Measurements from ENCODE around the gene MCTP2.

The MCTP2 gene

GRCh38 chr15:94353488-94353820 lies 122.1 kb downstream of the MCTP2 start:
- no peak for DNase-seq (ENCODE audit: low spot score)

DNA sequence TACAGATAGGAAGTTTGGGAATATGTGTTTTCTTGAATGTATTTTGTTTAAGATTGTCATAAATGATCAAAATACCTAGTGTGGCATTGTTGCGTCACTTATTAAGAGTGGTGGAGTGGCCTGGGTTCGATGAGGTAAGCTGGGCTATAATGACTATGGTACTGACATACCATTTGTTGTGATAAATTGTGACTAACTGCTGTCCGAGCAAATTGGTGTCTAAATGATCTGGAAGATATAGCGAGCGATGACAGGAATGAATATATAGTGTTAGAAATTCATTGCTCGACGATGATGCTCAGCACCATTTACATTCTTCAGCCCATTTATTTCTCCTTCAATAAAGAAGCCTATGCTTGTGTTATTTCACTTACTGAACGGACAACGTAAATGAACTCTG lies 123.3 kb downstream of the MCTP2 start:
- no peak for DNase-seq (ENCODE audit: low spot score)

DNA sequence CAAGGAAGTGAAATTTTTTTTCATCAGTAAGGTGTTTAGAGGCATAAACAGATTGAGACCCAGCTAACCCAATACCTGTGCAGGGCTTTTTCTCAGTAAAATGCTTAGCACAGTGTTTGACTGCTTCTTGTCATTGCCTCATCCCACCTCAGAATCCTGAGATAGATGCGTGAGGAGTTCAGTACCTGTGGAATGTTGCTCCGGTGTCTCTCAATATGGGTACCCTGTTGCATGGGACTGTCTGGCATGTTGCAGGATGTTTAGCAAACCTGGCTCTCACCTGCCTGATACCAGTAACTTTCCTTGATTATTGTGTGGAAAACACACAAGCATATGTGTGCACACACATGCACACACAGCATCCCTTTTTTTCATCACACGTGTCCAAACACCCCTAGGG lies 128.4 kb downstream of the MCTP2 start:
- no peak for DNase-seq (ENCODE audit: low spot score)

- DNase-seq (ENCODE audit: low spot score): peak; percentile 9
Measured at GRCh38 chr15:94360251-94360685, 128.9 kb downstream of the MCTP2 start.

- no peak for DNase-seq (ENCODE audit: low spot score)
Measured at GRCh38 chr15:94362385-94363092, 131.2 kb downstream of the MCTP2 start.

DNA sequence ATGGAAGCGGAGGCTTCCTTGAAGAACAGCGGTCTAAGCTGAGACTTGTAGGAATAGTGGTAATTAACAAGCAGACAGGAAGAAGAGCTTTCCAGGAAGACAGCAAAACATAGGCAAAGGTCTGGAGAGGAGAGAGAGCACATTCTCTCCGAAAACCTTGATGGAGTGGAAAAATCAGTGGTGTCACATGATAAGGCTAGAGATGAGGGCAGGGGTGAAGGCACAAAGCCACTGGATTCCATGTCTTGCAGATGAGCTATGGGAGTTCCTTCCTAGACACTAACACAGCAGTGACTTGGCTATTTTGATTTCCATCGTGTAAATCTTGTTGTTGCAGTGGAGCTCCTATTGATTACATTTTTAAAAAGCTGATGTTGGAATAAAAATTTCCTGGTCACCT lies 132.0 kb downstream of the MCTP2 start:
- DNase-seq (ENCODE audit: low spot score): no peak

DNA sequence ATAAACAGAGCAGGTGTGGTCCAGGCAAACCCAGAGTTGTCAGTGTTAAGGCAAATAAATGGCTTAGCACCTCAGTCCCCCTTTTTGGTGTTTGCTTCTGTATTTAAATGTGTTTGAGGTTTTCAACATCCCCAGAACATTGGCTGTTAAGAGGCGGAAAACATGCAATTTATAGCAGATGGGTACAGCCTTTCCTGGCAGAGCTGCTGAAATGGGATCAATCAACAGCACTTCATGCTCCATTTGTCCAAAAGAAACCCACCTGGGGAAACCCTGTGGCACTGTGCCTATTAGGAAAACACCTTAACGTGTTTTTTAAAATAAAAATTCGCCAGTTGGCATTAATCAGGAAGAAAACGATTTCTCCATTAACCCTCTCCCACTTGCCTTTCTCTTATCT lies 135.4 kb downstream of the MCTP2 start:
- no peak for DNase-seq (ENCODE audit: low spot score)

DNA sequence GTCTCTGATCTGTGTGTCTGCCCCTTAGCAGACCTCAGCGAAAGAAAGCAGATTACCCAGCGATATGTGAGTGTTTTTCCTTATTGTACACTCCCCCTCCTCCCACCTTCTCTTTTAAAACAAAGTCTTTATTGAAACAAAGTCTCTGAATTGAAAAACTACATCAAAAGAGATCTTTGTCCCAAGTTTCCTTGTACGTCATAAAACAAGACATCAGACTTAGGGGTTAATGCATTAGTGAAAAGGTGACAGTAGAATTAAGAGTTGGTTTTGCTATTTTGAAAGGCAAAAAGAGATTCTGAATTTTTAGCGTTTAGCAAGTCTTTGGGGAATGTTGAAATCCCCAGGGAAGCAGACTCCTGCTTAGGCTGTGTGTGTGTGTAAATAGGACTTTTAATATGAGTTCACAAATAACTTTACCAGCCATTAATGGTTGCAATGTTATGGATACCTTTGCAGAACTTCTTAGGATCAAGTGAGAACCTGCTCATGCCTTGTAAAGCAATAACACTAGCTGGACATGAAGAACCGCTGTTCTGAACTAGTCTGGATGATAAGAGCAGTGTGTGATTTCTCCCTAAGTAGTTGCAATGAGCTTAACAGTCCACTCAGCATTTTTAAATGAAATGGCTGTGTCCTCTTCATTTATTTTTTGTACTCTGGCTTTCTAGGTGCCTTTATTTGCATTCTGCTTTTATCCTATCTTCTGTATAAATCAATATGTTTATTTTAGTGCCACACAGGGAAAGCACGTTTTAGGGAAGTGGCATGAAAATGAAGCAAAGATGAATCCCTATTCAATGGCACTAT lies 136.6 kb downstream of the MCTP2 start:
- no peak for DNase-seq (ENCODE audit: low spot score)

DNA sequence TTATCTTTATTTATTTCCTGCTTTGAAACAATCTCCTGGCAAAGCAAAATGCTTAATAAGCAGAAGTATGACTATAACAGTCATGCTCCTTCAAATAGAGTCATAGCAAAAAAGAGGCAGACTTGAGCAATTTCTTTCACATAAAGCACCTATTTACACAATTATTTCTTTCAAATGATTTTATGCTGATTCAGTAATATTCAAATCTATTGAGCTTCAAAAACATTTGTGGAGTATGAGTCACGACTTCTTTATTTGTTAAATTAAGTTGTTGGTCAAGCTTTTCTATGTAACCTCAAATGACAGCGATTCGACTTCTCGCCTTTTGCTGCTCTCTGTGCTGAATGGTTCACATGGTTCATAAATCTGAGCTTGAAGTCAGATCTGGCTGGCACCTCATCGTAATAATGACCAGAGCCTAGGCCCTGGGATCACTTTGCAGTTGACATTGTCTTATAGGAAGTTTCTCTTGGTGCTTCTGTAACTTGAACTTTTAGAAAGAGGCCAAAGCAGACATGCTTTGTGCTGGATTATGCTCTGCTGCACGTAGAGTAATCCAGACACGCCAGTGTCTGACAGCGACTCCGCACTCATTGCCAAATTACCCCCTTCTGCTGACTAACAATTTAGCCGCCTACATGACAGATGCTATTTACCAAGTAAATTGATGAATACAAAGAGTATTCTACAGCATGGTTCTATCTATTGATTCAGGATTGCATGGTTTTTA lies 139.0 kb downstream of the MCTP2 start:
- no peak for DNase-seq (ENCODE audit: low spot score)

GRCh38 chr15:94370936-94371285 lies 139.6 kb downstream of the MCTP2 start:
- no peak for DNase-seq (ENCODE audit: low spot score)

DNA sequence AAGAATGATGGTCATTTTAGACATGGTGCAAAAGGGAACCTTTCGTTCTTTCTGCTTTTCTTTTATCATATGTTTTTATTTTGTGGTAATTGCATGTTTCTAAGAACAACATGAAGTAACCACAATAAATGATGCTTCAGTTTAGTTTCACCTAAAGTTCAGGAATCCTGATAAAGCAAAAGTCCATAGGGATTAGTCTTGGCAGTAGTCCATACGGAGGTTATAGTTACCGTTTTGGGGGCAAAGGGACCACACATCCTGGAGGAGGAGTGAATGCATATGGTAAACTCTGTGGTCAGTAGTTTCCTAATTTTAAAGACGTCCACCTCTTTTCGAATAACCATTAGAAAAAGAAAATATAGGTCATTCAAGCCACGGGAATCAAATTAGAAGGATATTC lies 141.5 kb downstream of the MCTP2 start:
- no peak for DNase-seq (ENCODE audit: low spot score)

DNA sequence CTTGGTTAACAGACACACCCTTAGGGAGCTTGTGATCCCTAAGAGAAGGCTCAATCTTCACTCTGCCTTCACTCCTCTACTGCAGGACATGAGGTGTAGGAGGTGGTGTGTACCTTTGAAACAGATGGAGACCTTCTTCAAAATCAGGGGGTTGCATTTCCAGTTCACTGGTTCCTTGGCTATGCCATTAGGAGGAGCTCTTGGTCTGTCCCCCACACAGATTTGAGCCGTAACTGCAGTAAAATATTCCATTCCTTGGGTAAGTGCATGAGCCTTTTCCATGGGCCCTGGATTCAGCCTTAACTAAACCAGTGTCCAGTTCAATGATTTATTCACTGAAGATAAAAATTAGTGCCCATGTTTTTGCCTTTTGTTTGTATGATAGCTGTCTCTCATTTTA lies 144.6 kb downstream of the MCTP2 start:
- DNase-seq (ENCODE audit: low spot score): no peak

- no peak for DNase-seq (ENCODE audit: low spot score)
Measured at GRCh38 chr15:94379986-94380385, 148.6 kb downstream of the MCTP2 start.

- no peak for DNase-seq (ENCODE audit: low spot score)
Measured at GRCh38 chr15:94380798-94381197, 149.4 kb downstream of the MCTP2 start.

DNA sequence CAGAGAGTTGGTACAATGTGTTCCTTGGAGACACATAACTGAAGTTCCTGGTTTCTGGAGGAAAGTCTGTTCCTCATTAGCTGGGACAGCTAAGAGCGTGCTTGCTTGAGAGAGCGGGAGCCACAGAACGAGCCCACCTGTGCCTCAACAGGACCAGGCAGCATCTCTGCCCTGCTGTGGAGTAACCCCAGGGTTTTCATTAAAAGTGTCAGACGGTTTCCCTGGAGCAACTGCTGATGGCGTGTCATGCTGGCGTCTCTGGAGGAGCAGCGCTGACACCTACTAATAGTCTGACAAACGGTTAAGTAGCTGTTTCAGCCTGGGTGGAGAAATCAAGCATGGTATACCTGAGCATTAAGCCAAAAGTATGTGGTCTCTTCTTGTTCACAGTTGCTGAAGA lies 150.0 kb downstream of the MCTP2 start:
- no peak for DNase-seq (ENCODE audit: low spot score)

- no peak for DNase-seq (ENCODE audit: low spot score)
Measured at GRCh38 chr15:94383041-94383440, 151.7 kb downstream of the MCTP2 start.

- DNase-seq (ENCODE audit: low spot score): no peak
Measured at GRCh38 chr15:94383706-94384105, 152.3 kb downstream of the MCTP2 start.

DNA sequence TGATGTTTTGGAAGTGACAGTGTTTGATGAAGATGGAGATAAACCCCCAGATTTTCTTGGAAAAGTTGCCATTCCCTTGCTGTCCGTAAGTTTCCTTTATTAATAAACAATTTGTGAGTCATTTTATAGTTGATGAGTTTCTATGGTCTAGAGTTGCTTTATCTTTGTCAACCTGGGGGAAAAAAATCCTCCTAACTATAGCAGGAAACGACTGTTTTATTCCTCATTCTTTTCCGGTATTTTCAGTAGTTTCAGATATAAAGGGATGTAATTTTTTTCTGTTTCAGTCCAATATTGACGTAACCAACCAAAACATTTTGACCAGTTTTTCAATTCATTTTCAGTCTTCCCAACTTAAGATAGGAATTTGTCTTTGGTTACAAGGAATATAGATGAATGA lies 154.1 kb downstream of the MCTP2 start:
- DNase-seq (ENCODE audit: low spot score): no peak

- DNase-seq (ENCODE audit: low spot score): no peak
Measured at GRCh38 chr15:94386351-94386750, 155.0 kb downstream of the MCTP2 start.

DNA sequence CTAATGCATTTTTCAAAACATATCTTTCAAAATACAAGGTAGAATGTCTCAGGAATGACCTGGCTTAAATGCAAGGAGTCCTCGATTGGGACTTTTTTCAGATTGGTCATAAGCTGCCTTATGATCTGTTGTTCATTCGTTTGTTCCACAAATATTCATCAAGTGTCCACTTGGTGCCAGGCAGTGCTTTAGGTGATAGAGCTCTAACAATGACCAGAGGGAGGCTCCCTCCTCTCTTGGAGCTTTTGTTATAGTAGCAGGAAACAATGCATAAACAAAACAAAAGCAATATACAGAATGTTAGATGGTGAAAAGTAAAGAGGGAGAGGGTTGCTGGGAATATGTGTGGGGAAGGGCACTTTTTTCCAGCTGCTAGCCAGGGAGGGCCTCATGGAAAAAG lies 156.1 kb downstream of the MCTP2 start:
- no peak for DNase-seq (ENCODE audit: low spot score)

DNA sequence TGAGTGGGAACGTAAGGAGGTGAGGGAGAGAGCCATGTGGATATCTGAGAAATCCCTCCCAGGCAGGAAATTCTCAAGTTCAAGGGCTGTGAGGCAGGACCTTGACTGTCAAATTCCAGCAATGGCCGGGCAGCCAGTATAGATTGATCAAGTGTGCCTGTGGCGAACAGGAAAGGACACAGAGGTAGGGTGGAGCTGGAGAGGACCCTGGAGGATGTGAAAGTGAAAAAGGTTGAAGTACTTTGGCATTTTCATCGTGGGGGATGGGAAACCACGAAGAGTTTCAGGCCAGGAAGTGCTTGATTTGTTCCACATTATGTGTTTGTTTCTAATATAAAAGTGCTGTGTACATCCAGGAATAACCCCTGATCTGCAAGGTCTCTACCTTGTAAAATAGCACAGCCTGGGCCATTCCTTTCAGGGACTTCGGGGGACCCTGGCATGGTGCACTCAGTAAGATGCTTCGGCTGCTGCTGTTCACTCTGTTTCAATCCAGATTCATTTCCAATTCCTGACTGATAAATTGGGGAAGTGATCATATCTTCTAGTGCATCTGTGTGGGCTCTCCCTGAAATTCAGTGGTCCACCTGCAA lies 156.6 kb downstream of the MCTP2 start:
- no peak for DNase-seq (ENCODE audit: low spot score)

- DNase-seq (ENCODE audit: low spot score): no peak
Measured at GRCh38 chr15:94395640-94396039, 164.3 kb downstream of the MCTP2 start.

- no peak for DNase-seq (ENCODE audit: low spot score)
Measured at GRCh38 chr15:94397337-94397736, 166.0 kb downstream of the MCTP2 start.

Measured in kidney capillary endothelial cell (primary cell).